ENCODE data around the gene ENPEP. TPM values are rescaled to one million over a fixed set of nuclear protein-coding genes. Genes with fewer than 3 reads are reported as not detected.

The ENPEP gene
- total and polyA plus RNA-seq, 4 experiments from 2014 or later: not detected

DNA sequence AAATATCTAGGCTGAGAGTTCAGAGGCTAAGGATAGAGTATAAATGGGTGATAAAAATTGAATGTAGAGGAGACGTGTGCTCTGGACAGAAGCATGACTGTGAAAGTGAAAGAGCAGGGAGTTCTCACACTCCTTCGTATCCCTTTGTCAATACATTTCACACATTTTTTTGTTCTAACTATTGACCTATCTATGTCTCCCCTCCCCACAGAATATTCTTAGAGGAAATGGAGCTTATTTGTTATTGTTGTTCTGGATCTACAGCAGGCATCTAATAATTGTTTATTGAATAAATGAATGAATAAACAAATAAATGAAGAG lies 57.6 kb downstream of the ENPEP start:
- Mint-ChIP-seq H3K27me3 (peaks cover 3 to 8% of the 10 kb centered on the region in 2 donors), H3K27ac (no peak overlapping the region)

DNA sequence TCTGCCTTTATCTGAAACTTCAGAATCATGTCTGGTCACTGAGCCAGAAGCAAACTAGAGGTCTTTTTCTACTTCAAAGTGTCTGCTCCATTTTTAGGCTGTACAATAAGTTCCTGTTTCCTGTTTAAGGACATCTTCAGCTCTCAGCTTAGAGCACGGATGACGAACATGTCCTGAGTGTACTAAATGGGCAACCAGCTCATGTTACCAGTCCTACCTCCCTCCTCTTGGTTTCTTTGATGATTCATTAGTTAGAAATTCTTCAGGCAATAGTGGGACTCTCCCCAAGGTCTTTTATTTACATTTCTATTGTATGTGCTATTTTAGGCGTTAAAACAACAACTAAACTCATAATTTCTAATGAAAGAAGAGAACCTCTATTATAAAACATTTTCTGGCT lies 58.0 kb downstream of the ENPEP start:
- no peaks in the 10 kb centered on the region for H3K4me1 ChIP-seq (ENCODE audit: insufficient read depth, low read length)
- intact Hi-C loops (cut with micrococcal nuclease): no loop called here
- H3K4me3 ChIP-seq (ENCODE audit: low read length in 2 of 2): no peak overlapping the region
- no peak overlapping the region for H3K4me3 Mint-ChIP-seq
- H3K27me3 ChIP-seq (ENCODE audit: insufficient read depth, low read length): no peaks in the 10 kb centered on the region
- H3K4me1 Mint-ChIP-seq: peaks cover 0 to 4% (median 2%) of the 10 kb centered on the region in 4 donors
- no peak for DNase-seq
- ChIA-PET CTCF (ENCODE audit: partially characterized antibody) (interaction anchor here (1.2 to 1.5 kb wide), 4 partner anchors 15 to 22 kb away, joined by 3 to 8 read pairs (median 5); no protein-coding TSS in a partner anchor), POLR2A (ENCODE audit: partially characterized antibody) (no interaction called here)
- no peaks in the 10 kb centered on the region for H3K36me3 Mint-ChIP-seq
- peaks cover 0 to 7% (median 1%) of the 10 kb centered on the region in 8 donors for H3K9me3 Mint-ChIP-seq
- no peaks in the 10 kb centered on the region for H3K36me3 ChIP-seq (ENCODE audit: insufficient read depth, low read length)
- no peaks in the 10 kb centered on the region for H3K9me3 ChIP-seq (ENCODE audit: control insufficient read depth in 1 of 2, low read length in 2 of 2)
- H3K27ac Mint-ChIP-seq: no peak overlapping the region
- H3K27ac ChIP-seq (ENCODE audit: low read depth, low read length): no peak overlapping the region
- H3K27me3 Mint-ChIP-seq: peaks cover 4 to 10% of the 10 kb centered on the region in 2 donors

More for the DNA sequence above, 57.6 kb downstream of the ENPEP start:
- no peaks in the 10 kb centered on the region for H3K36me3 ChIP-seq (ENCODE audit: insufficient read depth, low read length)
- POLR2A ChIA-PET (ENCODE audit: partially characterized antibody): no interaction called here
- Mint-ChIP-seq H3K4me3 (peak overlapping the region in 1 of 8 donors; percentile 25), H3K9me3 (peaks cover 0 to 7% (median 1%) of the 10 kb centered on the region in 8 donors), H3K4me1 (peaks cover 0 to 4% (median 2%) of the 10 kb centered on the region in 4 donors), H3K36me3 (no peaks in the 10 kb centered on the region)
- H3K9me3 ChIP-seq (ENCODE audit: control insufficient read depth in 1 of 2, low read length in 2 of 2): no peaks in the 10 kb centered on the region
- no peaks in the 10 kb centered on the region for H3K27me3 ChIP-seq (ENCODE audit: insufficient read depth, low read length)
- CTCF ChIA-PET (ENCODE audit: partially characterized antibody): interaction anchor here (1.2 to 1.3 kb wide), 3 partner anchors 15 to 22 kb away, joined by 3 to 6 read pairs (median 4); no protein-coding TSS in a partner anchor
- intact Hi-C loops (cut with micrococcal nuclease): no loop called here
- no peak for DNase-seq
- no peak overlapping the region for H3K27ac ChIP-seq (ENCODE audit: low read depth, low read length)
- no peaks in the 10 kb centered on the region for H3K4me1 ChIP-seq (ENCODE audit: insufficient read depth, low read length)
- H3K4me3 ChIP-seq (ENCODE audit: low read length in 2 of 2): no peak overlapping the region

- H3K36me3 Mint-ChIP-seq: no peaks in the 10 kb centered on the region
- H3K4me1 ChIP-seq (ENCODE audit: insufficient read depth, low read length): no peaks in the 10 kb centered on the region
- H3K27ac Mint-ChIP-seq: no peak overlapping the region
- peaks cover 0 to 7% (median 1%) of the 10 kb centered on the region in 8 donors for H3K9me3 Mint-ChIP-seq
- H3K4me3 ChIP-seq (ENCODE audit: low read length in 2 of 2): no peak overlapping the region
- ChIA-PET POLR2A (ENCODE audit: partially characterized antibody) (no interaction called here), CTCF (ENCODE audit: partially characterized antibody) (interaction anchor here (1.7 kb wide), 1 partner anchor 23 kb away, joined by 4 read pairs; no protein-coding TSS in a partner anchor)
- no peaks in the 10 kb centered on the region for H3K36me3 ChIP-seq (ENCODE audit: insufficient read depth, low read length)
- no peaks in the 10 kb centered on the region for H3K27me3 ChIP-seq (ENCODE audit: insufficient read depth, low read length)
- H3K4me3 Mint-ChIP-seq: no peak overlapping the region
- H3K9me3 ChIP-seq (ENCODE audit: control insufficient read depth in 1 of 2, low read length in 2 of 2): no peaks in the 10 kb centered on the region
- intact Hi-C loops (cut with micrococcal nuclease): no loop called here
- no peak overlapping the region for H3K27ac ChIP-seq (ENCODE audit: low read depth, low read length)
- no peaks in the 10 kb centered on the region for H3K4me1 Mint-ChIP-seq
- no peak for DNase-seq
- H3K27me3 Mint-ChIP-seq: peaks cover 11 to 12% of the 10 kb centered on the region in 2 donors
Measured at GRCh38 chr4:110540581-110540980, 64.6 kb downstream of the ENPEP start.

DNA sequence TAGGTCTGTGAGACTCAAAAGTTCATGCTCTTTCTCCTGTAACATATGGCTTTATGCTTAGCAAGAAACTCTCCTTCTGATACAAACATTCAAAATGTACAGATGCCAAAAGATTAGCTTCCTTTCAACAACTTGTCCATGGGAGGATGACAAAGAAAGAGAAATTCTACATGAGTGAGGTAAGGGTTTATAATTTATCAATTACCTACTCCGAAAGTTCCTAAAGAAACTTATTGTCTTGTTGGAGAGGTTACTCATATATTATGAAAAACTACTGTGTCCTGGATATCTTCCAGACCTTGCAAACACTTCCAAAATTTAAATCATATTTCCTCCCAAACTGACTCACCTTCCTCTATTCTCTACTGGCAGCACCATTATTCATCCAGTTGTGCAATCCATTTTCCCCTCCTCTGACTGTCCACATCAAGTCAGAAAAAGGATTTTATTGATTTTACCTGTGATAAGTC lies 65.1 kb downstream of the ENPEP start:
- no peaks in the 10 kb centered on the region for H3K4me1 Mint-ChIP-seq
- intact Hi-C loops (cut with micrococcal nuclease): no loop called here
- Histone ChIP-seq H3K9me3 (ENCODE audit: control insufficient read depth in 1 of 2, low read length in 2 of 2) (no peaks in the 10 kb centered on the region), H3K36me3 (ENCODE audit: insufficient read depth, low read length) (no peaks in the 10 kb centered on the region), H3K4me3 (ENCODE audit: low read length in 2 of 2) (no peak overlapping the region), H3K27me3 (ENCODE audit: insufficient read depth, low read length) (no peaks in the 10 kb centered on the region), H3K27ac (ENCODE audit: low read depth, low read length) (no peak overlapping the region), H3K4me1 (ENCODE audit: insufficient read depth, low read length) (no peaks in the 10 kb centered on the region)
- H3K27ac Mint-ChIP-seq: no peak overlapping the region
- peaks cover 12% of the 10 kb centered on the region in 2 donors for H3K27me3 Mint-ChIP-seq
- H3K4me3 Mint-ChIP-seq: no peak overlapping the region
- ChIA-PET POLR2A (ENCODE audit: partially characterized antibody) (no interaction called here), CTCF (ENCODE audit: partially characterized antibody) (interaction anchor here (1.7 kb wide), 1 partner anchor 24 kb away, joined by 4 read pairs; no protein-coding TSS in a partner anchor)
- no peaks in the 10 kb centered on the region for H3K36me3 Mint-ChIP-seq
- DNase-seq: no peak
- peaks cover 0 to 7% (median 1%) of the 10 kb centered on the region in 8 donors for H3K9me3 Mint-ChIP-seq

- Histone ChIP-seq H3K9me3 (ENCODE audit: control insufficient read depth in 1 of 2, low read length in 2 of 2) (no peaks in the 10 kb centered on the region), H3K4me1 (ENCODE audit: insufficient read depth, low read length) (no peaks in the 10 kb centered on the region), H3K27ac (ENCODE audit: low read depth, low read length) (no peak overlapping the region), H3K36me3 (ENCODE audit: insufficient read depth, low read length) (no peaks in the 10 kb centered on the region), H3K4me3 (ENCODE audit: low read length in 2 of 2) (no peak overlapping the region), H3K27me3 (ENCODE audit: insufficient read depth, low read length) (no peaks in the 10 kb centered on the region)
- ChIA-PET POLR2A (ENCODE audit: partially characterized antibody) (no interaction called here), CTCF (ENCODE audit: partially characterized antibody) (no interaction called here)
- H3K27ac Mint-ChIP-seq: no peak overlapping the region
- no peaks in the 10 kb centered on the region for H3K4me1 Mint-ChIP-seq
- no peak overlapping the region for H3K4me3 Mint-ChIP-seq
- no peaks in the 10 kb centered on the region for H3K9me3 Mint-ChIP-seq
- intact Hi-C loops (cut with micrococcal nuclease): no loop called here
- H3K36me3 Mint-ChIP-seq: no peaks in the 10 kb centered on the region
- no peak for DNase-seq
- H3K27me3 Mint-ChIP-seq: peaks cover 9% of the 10 kb centered on the region in 2 donors
Measured at GRCh38 chr4:110543577-110543976, 67.6 kb downstream of the ENPEP start.

DNA sequence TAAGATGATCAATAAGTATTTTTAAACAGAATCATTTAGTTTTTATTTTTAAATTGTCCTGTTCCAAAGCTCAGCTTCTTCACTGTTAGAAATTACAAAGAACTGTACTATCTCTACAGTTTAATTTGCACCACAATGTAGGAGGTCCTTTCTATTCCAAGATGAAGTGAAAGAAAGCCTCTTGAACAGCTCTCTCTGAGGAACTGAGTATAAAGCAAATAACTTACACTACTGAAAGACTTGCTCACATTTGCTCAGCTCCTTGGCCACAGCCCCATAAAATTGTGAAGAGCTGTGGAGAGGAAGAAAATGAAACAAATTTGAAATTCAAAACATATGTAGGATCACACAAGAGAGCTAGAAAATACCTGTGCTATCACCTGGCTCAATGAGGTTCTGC lies 68.6 kb downstream of the ENPEP start:
- POLR2A ChIA-PET (ENCODE audit: partially characterized antibody): no interaction called here
- CTCF ChIA-PET (ENCODE audit: partially characterized antibody): no interaction called here
- H3K9me3 ChIP-seq (ENCODE audit: control insufficient read depth in 1 of 2, low read length in 2 of 2): no peaks in the 10 kb centered on the region
- no peaks in the 10 kb centered on the region for H3K36me3 Mint-ChIP-seq
- intact Hi-C loops (cut with micrococcal nuclease): no loop called here
- no peak overlapping the region for H3K4me3 Mint-ChIP-seq
- H3K4me3 ChIP-seq (ENCODE audit: low read length in 2 of 2): no peak overlapping the region
- no peaks in the 10 kb centered on the region for H3K27me3 ChIP-seq (ENCODE audit: insufficient read depth, low read length)
- H3K4me1 ChIP-seq (ENCODE audit: insufficient read depth, low read length): no peaks in the 10 kb centered on the region
- no peak overlapping the region for H3K27ac ChIP-seq (ENCODE audit: low read depth, low read length)
- H3K9me3 Mint-ChIP-seq: no peaks in the 10 kb centered on the region
- DNase-seq: no peak
- H3K4me1 Mint-ChIP-seq: no peaks in the 10 kb centered on the region
- peaks cover 8% of the 10 kb centered on the region in 2 donors for H3K27me3 Mint-ChIP-seq
- no peaks in the 10 kb centered on the region for H3K36me3 ChIP-seq (ENCODE audit: insufficient read depth, low read length)
- H3K27ac Mint-ChIP-seq: no peak overlapping the region

GRCh38 chr4:110550260-110550659 lies 74.3 kb downstream of the ENPEP start:
- intact Hi-C loops (cut with micrococcal nuclease): no loop called here
- Mint-ChIP-seq H3K9me3 (no peaks in the 10 kb centered on the region), H3K36me3 (no peaks in the 10 kb centered on the region), H3K4me3 (no peak overlapping the region), H3K27me3 (peaks cover 6 to 13% of the 10 kb centered on the region in 2 donors), H3K27ac (no peak overlapping the region), H3K4me1 (no peaks in the 10 kb centered on the region)
- H3K27ac ChIP-seq (ENCODE audit: low read depth, low read length): no peak overlapping the region
- H3K4me3 ChIP-seq (ENCODE audit: low read length in 2 of 2): no peak overlapping the region
- no peaks in the 10 kb centered on the region for H3K9me3 ChIP-seq (ENCODE audit: control insufficient read depth in 1 of 2, low read length in 2 of 2)
- CTCF ChIA-PET (ENCODE audit: partially characterized antibody): no interaction called here
- no peak for DNase-seq
- no peaks in the 10 kb centered on the region for H3K4me1 ChIP-seq (ENCODE audit: insufficient read depth, low read length)
- H3K36me3 ChIP-seq (ENCODE audit: insufficient read depth, low read length): no peaks in the 10 kb centered on the region
- POLR2A ChIA-PET (ENCODE audit: partially characterized antibody): no interaction called here
- no peaks in the 10 kb centered on the region for H3K27me3 ChIP-seq (ENCODE audit: insufficient read depth, low read length)

GRCh38 chr4:110553197-110553596 lies 77.2 kb downstream of the ENPEP start:
- intact Hi-C loops (cut with micrococcal nuclease): no loop called here
- Mint-ChIP-seq H3K27me3 (peaks cover 12 to 13% of the 10 kb centered on the region in 2 donors), H3K9me3 (no peaks in the 10 kb centered on the region), H3K27ac (no peak overlapping the region), H3K36me3 (no peaks in the 10 kb centered on the region), H3K4me1 (no peaks in the 10 kb centered on the region), H3K4me3 (no peak overlapping the region)
- Histone ChIP-seq H3K4me1 (ENCODE audit: insufficient read depth, low read length) (no peaks in the 10 kb centered on the region), H3K27ac (ENCODE audit: low read depth, low read length) (no peak overlapping the region), H3K27me3 (ENCODE audit: insufficient read depth, low read length) (no peaks in the 10 kb centered on the region), H3K4me3 (ENCODE audit: low read length in 2 of 2) (no peak overlapping the region), H3K36me3 (ENCODE audit: insufficient read depth, low read length) (no peaks in the 10 kb centered on the region), H3K9me3 (ENCODE audit: control insufficient read depth in 1 of 2, low read length in 2 of 2) (no peaks in the 10 kb centered on the region)
- CTCF ChIA-PET (ENCODE audit: partially characterized antibody): no interaction called here
- DNase-seq: no peak
- POLR2A ChIA-PET (ENCODE audit: partially characterized antibody): no interaction called here

All from CD4-positive, alpha-beta memory T cell (primary cell).